ENCODE data around the gene SNRPA1. TPM values are rescaled to one million over a fixed set of nuclear protein-coding genes. Genes with fewer than 3 reads are reported as not detected.

The SNRPA1 gene
- total RNA-seq, 4 donors from 2014 or later, result 29.7 to 57.1 (median 47.5) TPM

GRCh38 chr15:101315736-101316135 is 20.7 kb upstream of the SNRPA1 start:
- Histone ChIP-seq H3K9me3 (no peaks in the 10 kb centered on the region), H3K27me3 (peaks cover 0 to 16% (median 0%) of the 10 kb centered on the region in 4 donors), H3K36me3 (no peaks in the 10 kb centered on the region), H3K27ac (no peak overlapping the region), H3K4me3 (no peak overlapping the region), H3K4me1 (peaks cover 0 to 12% (median 0%) of the 10 kb centered on the region in 3 donors)
- intact Hi-C loops (cut with DNase I), result no loop called here
- TF ChIP-seq CTCF (IDR thresholded peaks at IDR 0.05) (no peak), POLR2A (IDR thresholded peaks at IDR 0.05) (no peak)
- no peak for DNase-seq
- 83% methylated on average over 2 of the region's 10 CpGs; no CpG with 5 or more reads in 1 of the 2 donors for WGBS, 2 donors

GRCh38 chr15:101314336-101315125 is 19.5 kb upstream of the SNRPA1 start:
- DNase-seq, result no peak
- intact Hi-C loops (cut with DNase I), result no loop called here
- Histone ChIP-seq H3K9me3 (no peaks in the 10 kb centered on the region), H3K36me3 (no peaks in the 10 kb centered on the region), H3K4me1 (peaks cover 0 to 15% (median 0%) of the 10 kb centered on the region in 3 donors), H3K27ac (no peak overlapping the region), H3K4me3 (no peak overlapping the region), H3K27me3 (peaks cover 0 to 20% (median 0%) of the 10 kb centered on the region in 4 donors)
- WGBS, 2 donors, result 83 to 84% methylated on average over 6 to 14 of the region's 19 CpGs
- TF ChIP-seq POLR2A (IDR thresholded peaks at IDR 0.05), result no peak
- TF ChIP-seq CTCF (IDR thresholded peaks at IDR 0.05), result no peak

- no peak overlapping the region for H3K4me3 ChIP-seq
- H3K27ac ChIP-seq, result no peak overlapping the region
- no peaks in the 10 kb centered on the region for H3K36me3 ChIP-seq
- intact Hi-C loops (cut with DNase I), result no loop called here
- H3K4me1 ChIP-seq, result peaks cover 0 to 9% (median 0%) of the 10 kb centered on the region in 3 donors
- peaks cover 0 to 24% (median 0%) of the 10 kb centered on the region in 4 donors for H3K27me3 ChIP-seq
- 98% methylated on average over 7 to 9 of the region's 21 CpGs for WGBS, 2 donors
- DNase-seq, result no peak
- TF ChIP-seq POLR2A (IDR thresholded peaks at IDR 0.05), result no peak
- TF ChIP-seq CTCF (IDR thresholded peaks at IDR 0.05), result no peak
- no peaks in the 10 kb centered on the region for H3K9me3 ChIP-seq
Observed at GRCh38 chr15:101313041-101313761, 18.2 kb upstream of the SNRPA1 start.

GRCh38 chr15:101310508-101310907 is 15.5 kb upstream of the SNRPA1 start:
- Histone ChIP-seq H3K4me3 (no peak overlapping the region), H3K9me3 (no peaks in the 10 kb centered on the region), H3K27ac (no peak overlapping the region), H3K4me1 (peaks cover 0 to 3% (median 0%) of the 10 kb centered on the region in 3 donors), H3K27me3 (peaks cover 0 to 36% (median 0%) of the 10 kb centered on the region in 4 donors), H3K36me3 (no peaks in the 10 kb centered on the region)
- intact Hi-C loops (cut with DNase I), result no loop called here
- WGBS, 2 donors, result 86 to 93% methylated on average over 7 of the region's 7 CpGs
- DNase-seq, result no peak
- TF ChIP-seq CTCF (IDR thresholded peaks at IDR 0.05) (no peak), POLR2A (IDR thresholded peaks at IDR 0.05) (no peak)

GRCh38 chr15:101310161-101310480 is 15.1 kb upstream of the SNRPA1 start:
- WGBS, 2 donors, result 80 to 86% methylated on average over 3 of the region's 7 CpGs

More at GRCh38 chr15:101310161-101310480, 15.1 kb upstream of the SNRPA1 start:
- TF ChIP-seq POLR2A (IDR thresholded peaks at IDR 0.05) (no peak), CTCF (IDR thresholded peaks at IDR 0.05) (no peak)
- Histone ChIP-seq H3K4me1 (peaks cover 0 to 3% (median 0%) of the 10 kb centered on the region in 3 donors), H3K27ac (no peak overlapping the region), H3K36me3 (no peaks in the 10 kb centered on the region), H3K9me3 (no peaks in the 10 kb centered on the region), H3K27me3 (peaks cover 0 to 36% (median 0%) of the 10 kb centered on the region in 4 donors), H3K4me3 (no peak overlapping the region)
- intact Hi-C loops (cut with DNase I), result no loop called here
- DNase-seq, result no peak
